ENCODE results near the gene NLRP8. TPM values are rescaled to one million over a fixed set of nuclear protein-coding genes. Genes with fewer than 3 reads are reported as not detected.

Gene NLRP8
- not detected in 2 replicates for total RNA-seq
- long read RNA-seq = 0 reads

DNA sequence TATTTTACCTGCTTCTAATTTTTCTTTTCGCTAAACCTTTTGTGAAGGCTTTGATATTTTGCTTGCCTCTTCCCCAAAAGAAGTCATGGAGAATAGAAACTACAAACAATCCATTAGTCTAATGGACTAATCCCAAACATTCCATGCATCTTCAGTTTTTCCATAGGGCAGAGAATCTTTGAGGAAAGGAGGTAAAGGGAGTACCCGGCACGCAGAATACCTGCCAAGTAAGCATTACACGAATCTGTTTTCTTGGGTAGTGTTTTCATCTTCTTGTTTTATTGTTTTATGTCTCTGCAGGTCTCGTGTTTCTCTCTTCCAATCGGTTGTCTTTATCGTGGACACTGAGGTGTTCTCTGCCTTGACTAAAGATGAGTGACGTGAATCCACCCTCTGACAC, at the start of gene NLRP8:
TSS of gene NLRP8 (plus strand) at position 301 of the 400 bp plus-strand sequence.
- no peak within 1 kb of the TSS for H3K27ac Mint-ChIP-seq (ENCODE audit: unreplicated experiment)

DNA sequence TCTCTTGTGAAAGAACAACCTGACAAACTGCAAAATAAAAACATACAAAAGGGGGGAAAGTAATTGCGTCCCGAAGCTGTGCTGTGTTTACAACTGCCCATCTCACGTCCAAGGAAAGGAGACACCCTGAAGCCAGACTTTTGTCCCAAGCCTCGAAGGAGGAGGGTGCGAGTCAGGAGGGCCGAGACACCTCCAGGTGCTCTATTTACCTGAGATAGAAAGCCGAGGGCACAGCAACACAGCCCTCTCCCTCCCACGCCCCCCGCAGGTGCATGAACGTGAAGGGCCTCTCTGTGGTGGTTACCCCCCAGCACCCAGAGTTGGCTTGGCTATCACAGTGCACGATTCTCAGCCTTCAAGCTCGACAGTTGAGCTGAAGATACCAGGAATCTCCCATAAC, 48.7 kb upstream of the NLRP8 start:
- Mint-ChIP-seq H3K27ac (ENCODE audit: unreplicated experiment) (no peak overlapping the region), H3K36me3 (ENCODE audit: unreplicated experiment) (no peaks in the 10 kb centered on the region), H3K4me1 (ENCODE audit: unreplicated experiment) (no peaks in the 10 kb centered on the region), H3K9me3 (ENCODE audit: unreplicated experiment) (peaks cover 45% of the 10 kb centered on the region), H3K27me3 (ENCODE audit: unreplicated experiment) (no peaks in the 10 kb centered on the region), H3K4me3 (ENCODE audit: unreplicated experiment) (no peak overlapping the region)
- peak; percentile 73 for DNase-seq (ENCODE audit: extremely low spot score, unreplicated experiment)
- TF ChIP-seq, protein P1, sequence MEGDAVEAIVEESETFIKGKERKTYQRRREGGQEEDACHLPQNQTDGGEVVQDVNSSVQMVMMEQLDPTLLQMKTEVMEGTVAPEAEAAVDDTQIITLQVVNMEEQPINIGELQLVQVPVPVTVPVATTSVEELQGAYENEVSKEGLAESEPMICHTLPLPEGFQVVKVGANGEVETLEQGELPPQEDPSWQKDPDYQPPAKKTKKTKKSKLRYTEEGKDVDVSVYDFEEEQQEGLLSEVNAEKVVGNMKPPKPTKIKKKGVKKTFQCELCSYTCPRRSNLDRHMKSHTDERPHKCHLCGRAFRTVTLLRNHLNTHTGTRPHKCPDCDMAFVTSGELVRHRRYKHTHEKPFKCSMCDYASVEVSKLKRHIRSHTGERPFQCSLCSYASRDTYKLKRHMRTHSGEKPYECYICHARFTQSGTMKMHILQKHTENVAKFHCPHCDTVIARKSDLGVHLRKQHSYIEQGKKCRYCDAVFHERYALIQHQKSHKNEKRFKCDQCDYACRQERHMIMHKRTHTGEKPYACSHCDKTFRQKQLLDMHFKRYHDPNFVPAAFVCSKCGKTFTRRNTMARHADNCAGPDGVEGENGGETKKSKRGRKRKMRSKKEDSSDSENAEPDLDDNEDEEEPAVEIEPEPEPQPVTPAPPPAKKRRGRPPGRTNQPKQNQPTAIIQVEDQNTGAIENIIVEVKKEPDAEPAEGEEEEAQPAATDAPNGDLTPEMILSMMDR (IDR thresholded peaks at IDR 0.05) = no peak

More for the DNA sequence above, at the start of gene NLRP8:
- Mint-ChIP-seq H3K4me3 (ENCODE audit: unreplicated experiment) (no peak within 1 kb of the TSS), H3K36me3 (ENCODE audit: unreplicated experiment) (no peaks in the 10 kb centered on the region), H3K4me1 (ENCODE audit: unreplicated experiment) (no peaks in the 10 kb centered on the region), H3K9me3 (ENCODE audit: unreplicated experiment) (peaks cover 14% of the 10 kb centered on the region), H3K27me3 (ENCODE audit: unreplicated experiment) (no peaks in the 10 kb centered on the region)
- DNase-seq (ENCODE audit: extremely low spot score, unreplicated experiment) = no peak
- TF ChIP-seq, protein P1 (IDR thresholded peaks at IDR 0.05) = no peak

DNA sequence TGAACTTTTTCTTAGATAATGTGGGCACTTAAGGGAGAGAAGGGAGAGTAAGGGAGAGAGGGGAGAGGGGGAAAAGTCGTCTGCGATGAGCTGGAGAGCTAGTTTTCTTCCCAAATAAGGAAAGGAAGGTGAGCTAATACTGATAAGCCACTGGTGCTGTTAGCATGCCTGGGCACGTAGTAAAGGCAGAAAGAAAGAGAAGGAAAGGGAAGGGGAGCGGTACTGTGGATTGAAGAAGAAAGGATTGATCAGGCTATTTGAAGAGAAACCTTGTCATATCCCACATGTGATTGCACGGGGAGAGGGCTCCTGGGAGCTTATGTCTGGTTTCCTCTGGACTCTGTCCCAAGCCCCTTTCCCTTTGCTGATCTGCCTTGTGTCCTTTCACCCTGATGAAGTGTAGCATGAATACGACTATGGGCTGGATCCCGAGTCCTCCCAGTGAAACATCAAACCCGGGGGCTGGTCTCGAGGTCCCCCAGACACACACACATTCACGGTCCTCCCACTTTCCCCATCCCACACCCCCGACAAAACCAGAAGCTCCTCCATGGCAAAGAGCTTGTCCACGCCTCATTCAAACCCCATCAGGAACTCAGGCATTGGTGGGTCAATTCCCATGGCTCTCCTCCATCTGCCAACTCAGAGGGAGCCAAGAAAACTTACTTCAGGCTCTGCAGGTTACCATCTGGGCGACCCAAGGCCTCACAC, 46.1 kb upstream of the NLRP8 start:
- Mint-ChIP-seq H3K4me3 (ENCODE audit: unreplicated experiment) (no peak overlapping the region), H3K4me1 (ENCODE audit: unreplicated experiment) (no peaks in the 10 kb centered on the region), H3K9me3 (ENCODE audit: unreplicated experiment) (peaks cover 42% of the 10 kb centered on the region), H3K27ac (ENCODE audit: unreplicated experiment) (no peak overlapping the region), H3K27me3 (ENCODE audit: unreplicated experiment) (no peaks in the 10 kb centered on the region), H3K36me3 (ENCODE audit: unreplicated experiment) (no peaks in the 10 kb centered on the region)
- DNase-seq (ENCODE audit: extremely low spot score, unreplicated experiment) = peak; percentile 56
- TF ChIP-seq, protein P1 (IDR thresholded peaks at IDR 0.05) = no peak

DNA sequence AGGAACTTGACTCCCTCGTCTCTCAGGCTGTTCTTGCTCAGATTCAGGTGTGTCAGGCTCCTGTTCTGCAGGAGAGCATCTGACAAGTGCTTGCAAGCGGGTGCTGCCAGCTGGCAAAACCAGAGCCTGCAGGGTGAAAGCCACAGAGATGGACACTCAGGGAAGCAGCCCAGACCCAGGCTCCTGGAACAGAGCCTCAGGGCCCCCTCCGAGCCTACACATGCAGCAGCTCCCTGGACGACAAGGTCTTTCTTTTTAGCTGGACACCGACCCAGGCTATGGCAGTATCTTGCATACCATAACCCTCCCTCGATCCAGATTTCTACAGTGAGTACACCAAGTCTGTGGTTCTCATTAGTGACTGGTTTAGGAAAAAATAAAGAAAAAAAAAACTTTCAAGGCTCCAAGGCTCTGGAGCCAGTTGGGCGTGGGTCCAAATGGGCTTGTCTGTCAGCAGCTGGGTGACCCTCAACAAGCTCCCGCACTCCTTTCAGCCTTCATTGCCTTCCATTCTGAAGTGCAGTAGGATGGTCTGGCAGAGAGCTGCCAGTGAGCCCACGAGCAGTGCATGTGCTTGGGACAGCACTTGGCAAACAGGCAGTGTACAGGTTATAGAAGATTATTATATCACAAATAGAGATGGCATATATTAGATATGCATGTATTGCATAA, 45.4 kb upstream of the NLRP8 start:
- H3K4me1 Mint-ChIP-seq (ENCODE audit: unreplicated experiment) = no peaks in the 10 kb centered on the region
- TF ChIP-seq, protein P1 (IDR thresholded peaks at IDR 0.05) = no peak
- H3K9me3 Mint-ChIP-seq (ENCODE audit: unreplicated experiment) = peaks cover 36% of the 10 kb centered on the region

DNA sequence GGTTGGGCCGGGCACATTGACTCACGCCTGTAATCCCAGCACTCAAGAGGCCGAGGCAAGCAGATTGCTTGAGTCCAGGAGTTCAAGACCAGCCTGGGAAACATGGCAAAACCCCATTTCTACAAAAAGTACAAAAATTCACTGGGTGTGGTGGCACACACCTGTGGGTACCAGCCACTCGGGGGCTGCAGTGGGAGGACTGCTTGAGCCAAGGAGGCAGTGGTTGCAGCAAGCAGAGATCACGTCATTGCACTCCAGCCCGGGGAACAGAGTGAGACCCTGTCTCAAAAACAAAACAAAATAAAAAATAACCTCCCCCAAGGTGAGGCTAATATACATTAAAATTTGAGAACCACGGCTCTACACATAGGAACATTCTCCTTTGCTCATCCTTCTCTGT, 40.3 kb upstream of the NLRP8 start:
- no peaks in the 10 kb centered on the region for H3K4me1 Mint-ChIP-seq (ENCODE audit: unreplicated experiment)
- H3K4me3 Mint-ChIP-seq (ENCODE audit: unreplicated experiment) = no peak overlapping the region
- TF ChIP-seq, protein P1 (IDR thresholded peaks at IDR 0.05) = no peak
- H3K27ac Mint-ChIP-seq (ENCODE audit: unreplicated experiment) = no peak overlapping the region
- peaks cover 46% of the 10 kb centered on the region for H3K9me3 Mint-ChIP-seq (ENCODE audit: unreplicated experiment)
- peak; percentile 59 for DNase-seq (ENCODE audit: extremely low spot score, unreplicated experiment)
- no peaks in the 10 kb centered on the region for H3K36me3 Mint-ChIP-seq (ENCODE audit: unreplicated experiment)
- H3K27me3 Mint-ChIP-seq (ENCODE audit: unreplicated experiment) = no peaks in the 10 kb centered on the region

More for the DNA sequence above, 45.4 kb upstream of the NLRP8 start:
- Mint-ChIP-seq H3K27me3 (ENCODE audit: unreplicated experiment) (no peaks in the 10 kb centered on the region), H3K36me3 (ENCODE audit: unreplicated experiment) (no peaks in the 10 kb centered on the region), H3K4me3 (ENCODE audit: unreplicated experiment) (no peak overlapping the region), H3K27ac (ENCODE audit: unreplicated experiment) (no peak overlapping the region)
- peak; percentile 74 for DNase-seq (ENCODE audit: extremely low spot score, unreplicated experiment)
